Superior temporal gyrus (tissue), 1 donor: ENCODE results near the gene SMG5.

Source experiments
- DNase-seq: peaks from one replicate; pipeline ENCODE4 v3.0.0-alpha.2; 2016; ENCODE audit errors: extremely low spot score

SMG5 gene

DNA sequence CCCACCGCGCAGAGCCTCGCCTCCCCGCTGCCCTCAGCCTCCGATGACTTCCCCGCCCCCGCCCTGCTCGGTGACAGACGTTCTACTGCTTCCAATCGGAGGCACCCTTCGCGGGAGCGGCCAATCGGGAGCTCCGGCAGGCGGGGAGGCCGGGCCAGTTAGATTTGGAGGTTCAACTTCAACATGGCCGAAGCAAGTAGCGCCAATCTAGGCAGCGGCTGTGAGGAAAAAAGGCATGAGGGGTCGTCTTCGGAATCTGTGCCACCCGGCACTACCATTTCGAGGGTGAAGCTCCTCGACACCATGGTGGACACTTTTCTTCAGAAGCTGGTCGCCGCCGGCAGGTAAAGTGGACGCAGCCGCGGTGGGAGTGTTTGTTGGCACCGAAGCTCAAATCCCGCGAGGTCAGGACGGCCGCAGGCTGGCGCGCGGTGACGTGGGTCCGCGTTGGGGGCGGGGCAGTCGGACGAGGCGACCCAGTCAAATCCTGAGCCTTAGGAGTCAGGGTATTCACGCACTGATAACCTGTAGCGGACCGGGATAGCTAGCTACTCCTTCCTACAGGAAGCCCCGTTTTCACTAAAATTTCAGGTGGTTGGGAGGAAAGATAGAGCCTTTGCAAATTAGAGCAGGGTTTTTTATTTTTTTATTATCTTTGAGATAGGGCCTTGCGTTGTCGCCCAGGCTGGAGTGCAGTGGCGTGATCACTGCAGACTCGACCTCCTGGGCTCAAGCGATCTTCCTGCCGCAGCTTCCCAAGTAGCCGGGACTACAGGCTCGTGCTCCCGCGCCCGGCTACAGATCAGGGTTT, 69.6 kb downstream of the SMG5 start, which contains the start of gene PMF1:
Gene PMF1 (plus strand): TSS at position 175 of the 811 bp plus-strand sequence. CDS start 9 bp downstream, at position 184.
- DNase-seq: peak; percentile 97

- no peak for DNase-seq
These were observed 70.5 kb downstream of the SMG5 start for GRCh38 chr1:156212130-156212529.

DNA sequence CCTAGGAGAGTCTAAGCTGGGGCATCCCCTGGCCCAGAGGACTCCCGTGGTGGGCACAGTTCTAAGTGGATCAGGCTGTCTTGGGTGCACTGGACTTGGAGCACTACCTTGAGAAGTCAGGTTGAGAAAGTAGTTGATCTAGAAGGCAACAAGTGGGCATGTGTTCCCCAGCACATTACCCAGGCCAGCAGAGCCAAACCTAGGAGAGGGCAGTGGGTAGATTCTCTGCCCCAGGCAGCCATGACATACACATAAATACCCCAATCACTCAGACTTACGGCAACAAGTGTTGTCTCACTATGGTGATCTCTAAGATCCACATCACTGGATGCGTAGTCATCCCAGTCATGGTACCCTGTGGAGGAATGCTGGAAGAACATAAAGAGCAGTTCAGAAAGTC, 71.4 kb downstream of the SMG5 start:
- no peak for DNase-seq

GRCh38 chr1:156204686-156205085, 77.9 kb downstream of the SMG5 start:
- DNase-seq: no peak

DNA sequence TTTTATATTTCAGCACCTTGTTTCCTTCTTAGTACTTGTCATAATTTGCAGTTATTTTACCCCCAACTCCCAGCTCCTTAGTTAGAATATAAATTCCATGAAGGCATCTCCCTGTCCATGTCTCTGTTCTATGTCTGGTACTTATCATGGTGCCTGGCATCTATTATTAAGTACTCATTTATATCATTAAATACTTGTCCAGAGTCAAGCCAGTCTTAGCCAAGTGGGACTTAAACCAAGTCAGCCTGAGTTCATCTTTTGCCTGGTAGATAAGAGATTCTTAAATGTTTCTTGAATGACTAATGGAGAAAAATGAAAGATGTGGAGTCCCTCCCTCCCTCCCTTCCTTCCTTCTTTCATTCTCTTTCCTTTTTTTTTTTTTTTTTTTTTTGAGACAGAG, 79.3 kb downstream of the SMG5 start:
- DNase-seq: no peak

GRCh38 chr1:156200044-156200443, 82.6 kb downstream of the SMG5 start:
- no peak for DNase-seq
